SHP77 (cell line): ENCODE results near the gene GRB7.
A peak's percentile ranks its signal among the peaks of the same experiment; 100 is the strongest.
"Not testable (repeated sequence)": the region's sequence is repeated elsewhere in the genome, so short reads cannot be mapped to it uniquely, and the experiment has no call there.

Source experiments
- DNase-seq, 2 experiments: peaks; one replicate each; lab custom pipeline; 2025; lab: John Stamatoyannopoulos, UW

Gene GRB7

GRCh38 chr17:39709998-39710964, 27.5 kb upstream of the GRB7 start:
- DNase-seq: no peak

DNA sequence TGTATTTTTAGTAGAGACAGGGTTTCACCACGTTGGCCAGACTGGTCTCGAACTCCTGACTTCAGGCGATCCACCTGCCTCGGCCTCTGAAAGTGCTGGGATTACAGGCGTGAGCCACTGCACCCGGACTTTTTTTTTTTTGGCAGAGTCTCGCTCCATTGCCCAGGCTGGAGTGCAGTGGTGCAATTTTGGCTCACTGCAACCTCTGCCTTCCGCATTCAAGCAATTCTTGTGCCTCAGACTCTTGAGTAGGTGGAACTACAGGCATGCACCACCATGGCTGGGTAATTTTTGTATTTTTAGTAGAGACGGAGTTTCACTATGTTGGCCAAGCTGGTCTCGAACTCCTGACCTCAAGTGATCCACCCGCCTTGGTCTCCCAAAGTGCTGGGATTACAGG, 26.7 kb upstream of the GRB7 start:
- DNase-seq: not testable (repeated sequence)

DNA sequence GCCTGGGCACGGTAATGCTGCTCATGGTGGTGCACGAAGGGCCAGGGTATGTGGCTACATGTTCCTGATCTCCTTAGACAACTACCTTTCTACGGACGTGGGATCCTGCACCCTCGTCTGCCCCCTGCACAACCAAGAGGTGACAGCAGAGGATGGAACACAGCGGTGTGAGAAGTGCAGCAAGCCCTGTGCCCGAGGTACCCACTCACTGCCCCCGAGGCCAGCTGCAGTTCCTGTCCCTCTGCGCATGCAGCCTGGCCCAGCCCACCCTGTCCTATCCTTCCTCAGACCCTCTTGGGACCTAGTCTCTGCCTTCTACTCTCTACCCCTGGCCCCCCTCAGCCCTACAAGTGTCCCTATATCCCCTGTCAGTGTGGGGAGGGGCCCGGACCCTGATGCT, 25.9 kb upstream of the GRB7 start:
- no peak for DNase-seq

- DNase-seq: no peak
Observed at GRCh38 chr17:39714234-39714633, 23.5 kb upstream of the GRB7 start.

DNA sequence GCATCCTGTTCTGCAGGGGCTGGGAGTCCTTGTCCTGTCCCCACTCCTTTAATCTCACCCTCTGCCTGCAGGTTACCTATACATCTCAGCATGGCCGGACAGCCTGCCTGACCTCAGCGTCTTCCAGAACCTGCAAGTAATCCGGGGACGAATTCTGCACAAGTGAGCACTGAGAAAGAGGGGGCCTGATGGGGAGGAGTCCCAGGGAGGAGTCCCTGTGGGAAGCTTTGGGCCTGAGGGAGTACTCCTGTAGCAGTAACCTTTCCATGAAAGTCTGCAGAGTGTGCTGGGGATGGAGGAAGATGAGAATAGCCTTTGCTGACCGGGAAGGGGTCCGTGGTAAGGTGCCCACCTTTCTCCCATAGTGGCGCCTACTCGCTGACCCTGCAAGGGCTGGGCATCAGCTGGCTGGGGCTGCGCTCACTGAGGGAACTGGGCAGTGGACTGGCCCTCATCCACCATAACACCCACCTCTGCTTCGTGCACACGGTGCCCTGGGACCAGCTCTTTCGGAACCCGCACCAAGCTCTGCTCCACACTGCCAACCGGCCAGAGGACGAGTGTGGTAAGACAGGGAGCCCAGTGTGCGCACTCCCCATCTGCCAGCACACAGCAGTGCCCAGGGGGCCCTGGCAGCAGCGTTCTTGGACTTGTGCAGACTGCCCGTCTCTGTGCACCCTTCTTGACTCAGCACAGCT, 22.2 kb upstream of the GRB7 start:
- DNase-seq: no peak

DNA sequence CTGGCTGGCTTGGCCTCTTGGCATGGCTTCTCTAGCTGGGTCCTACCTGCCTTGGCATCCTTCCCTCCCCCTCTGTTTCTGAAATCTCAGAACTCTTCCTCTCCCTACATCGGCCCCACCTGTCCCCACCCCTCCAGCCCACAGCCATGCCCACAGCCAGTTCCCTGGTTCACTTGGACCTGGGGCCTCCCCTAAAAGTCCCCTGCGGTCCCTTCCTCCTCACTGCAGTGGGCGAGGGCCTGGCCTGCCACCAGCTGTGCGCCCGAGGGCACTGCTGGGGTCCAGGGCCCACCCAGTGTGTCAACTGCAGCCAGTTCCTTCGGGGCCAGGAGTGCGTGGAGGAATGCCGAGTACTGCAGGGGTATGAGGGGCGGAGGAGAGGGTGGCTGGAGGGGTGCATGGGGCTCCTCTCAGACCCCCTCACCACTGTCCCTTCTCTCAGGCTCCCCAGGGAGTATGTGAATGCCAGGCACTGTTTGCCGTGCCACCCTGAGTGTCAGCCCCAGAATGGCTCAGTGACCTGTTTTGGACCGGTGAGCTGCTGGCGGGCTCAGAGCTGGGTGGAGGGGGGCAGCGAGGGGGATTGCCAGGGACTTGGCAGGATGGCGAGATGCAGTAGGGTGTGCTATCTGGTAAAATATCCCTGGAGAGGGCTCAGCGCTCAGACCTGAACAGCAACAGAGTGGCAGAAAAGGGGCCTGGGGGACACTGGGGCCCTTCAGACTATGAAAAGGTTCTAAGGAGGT, 21.5 kb upstream of the GRB7 start:
- no peak for DNase-seq

- no peak for DNase-seq
Observed at GRCh38 chr17:39716879-39717536, 20.7 kb upstream of the GRB7 start.

DNA sequence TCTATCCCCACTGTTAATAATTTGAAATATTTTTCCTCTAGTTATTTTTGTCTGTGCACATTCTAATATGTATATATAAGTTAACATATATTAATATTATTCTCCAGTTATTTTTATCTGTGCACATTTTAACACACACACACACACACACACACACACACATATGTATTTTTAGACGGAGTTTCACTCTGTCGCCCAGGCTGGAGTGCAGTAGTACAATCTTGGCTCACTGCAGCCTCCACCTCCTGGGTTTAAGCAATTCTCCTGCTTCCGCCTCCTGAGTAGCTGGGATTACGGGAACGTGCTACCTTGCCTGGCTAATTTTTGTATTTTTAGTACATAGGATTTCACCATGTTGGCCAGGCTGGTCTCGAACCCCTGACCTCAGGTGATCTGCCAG, 20.1 kb upstream of the GRB7 start:
- no peak for DNase-seq

DNA sequence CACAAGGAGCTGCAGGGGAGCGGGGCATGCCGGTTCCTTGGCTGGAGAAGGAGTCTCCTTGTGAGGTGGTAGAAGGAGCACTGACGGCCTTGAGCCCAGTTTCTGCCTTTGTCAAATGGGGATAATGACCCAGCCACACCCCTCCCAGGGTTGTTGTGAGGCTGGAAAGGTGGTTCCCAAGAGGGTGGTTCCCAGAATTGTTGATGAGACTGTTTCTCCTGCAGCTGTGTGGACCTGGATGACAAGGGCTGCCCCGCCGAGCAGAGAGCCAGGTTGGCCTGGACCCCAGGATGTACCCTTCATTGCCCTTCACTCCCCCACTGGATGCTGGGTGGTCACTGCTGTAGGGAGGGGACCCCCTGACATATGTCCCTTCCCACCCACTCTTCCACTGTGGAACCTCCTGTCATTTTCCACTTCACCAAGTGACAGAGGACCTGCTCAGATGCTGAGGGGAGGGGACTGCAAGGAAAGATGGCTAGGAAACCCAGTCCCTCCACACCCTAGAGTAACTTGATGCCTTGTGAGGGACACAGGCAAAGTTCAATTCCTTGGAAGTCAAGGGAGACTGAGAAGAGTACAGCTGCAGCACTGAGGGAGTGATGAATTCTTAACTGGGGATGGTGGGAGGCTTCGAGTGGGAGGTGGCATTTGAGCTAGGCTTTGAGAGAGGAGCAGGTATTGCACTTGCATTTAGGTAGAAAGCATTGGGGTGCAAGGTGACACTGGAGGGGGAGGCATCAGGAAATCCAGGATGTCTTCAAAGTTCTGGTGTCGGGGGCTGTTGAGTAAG, 18.0 kb upstream of the GRB7 start:
- DNase-seq: no peak

GRCh38 chr17:39722104-39722503, 15.6 kb upstream of the GRB7 start:
- no peak for DNase-seq

DNA sequence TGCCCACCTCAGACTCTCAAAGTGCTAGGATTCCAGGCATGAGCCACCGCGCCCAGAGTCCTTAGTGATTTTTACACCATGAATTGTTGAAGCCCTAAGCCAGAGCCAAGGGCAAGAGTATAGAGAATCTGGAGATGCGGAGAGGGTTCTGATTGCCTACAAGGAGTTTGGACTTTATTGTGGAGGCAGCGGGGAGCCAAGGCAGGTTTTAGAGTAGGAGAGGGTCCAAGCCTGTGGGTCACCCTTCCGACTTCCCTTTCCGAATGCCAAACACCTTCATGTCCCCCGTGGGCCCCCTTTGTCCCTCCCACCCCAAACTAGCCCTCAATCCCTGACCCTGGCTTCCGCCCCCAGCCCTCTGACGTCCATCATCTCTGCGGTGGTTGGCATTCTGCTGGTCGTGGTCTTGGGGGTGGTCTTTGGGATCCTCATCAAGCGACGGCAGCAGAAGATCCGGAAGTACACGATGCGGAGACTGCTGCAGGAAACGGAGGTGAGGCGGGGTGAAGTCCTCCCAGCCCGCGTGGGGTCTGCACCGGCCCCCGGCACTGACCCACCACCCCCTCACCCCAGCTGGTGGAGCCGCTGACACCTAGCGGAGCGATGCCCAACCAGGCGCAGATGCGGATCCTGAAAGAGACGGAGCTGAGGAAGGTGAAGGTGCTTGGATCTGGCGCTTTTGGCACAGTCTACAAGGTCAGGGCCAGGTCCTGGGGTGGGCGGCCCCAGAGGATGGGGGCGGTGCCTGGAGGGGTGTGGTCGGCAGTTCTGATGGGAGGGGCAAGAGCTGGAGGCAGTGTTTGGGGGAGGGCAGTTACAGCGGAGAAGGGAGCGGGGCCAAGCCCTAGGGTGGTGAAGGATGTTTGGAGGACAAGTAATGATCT, 14.5 kb upstream of the GRB7 start:
- DNase-seq: no peak

DNA sequence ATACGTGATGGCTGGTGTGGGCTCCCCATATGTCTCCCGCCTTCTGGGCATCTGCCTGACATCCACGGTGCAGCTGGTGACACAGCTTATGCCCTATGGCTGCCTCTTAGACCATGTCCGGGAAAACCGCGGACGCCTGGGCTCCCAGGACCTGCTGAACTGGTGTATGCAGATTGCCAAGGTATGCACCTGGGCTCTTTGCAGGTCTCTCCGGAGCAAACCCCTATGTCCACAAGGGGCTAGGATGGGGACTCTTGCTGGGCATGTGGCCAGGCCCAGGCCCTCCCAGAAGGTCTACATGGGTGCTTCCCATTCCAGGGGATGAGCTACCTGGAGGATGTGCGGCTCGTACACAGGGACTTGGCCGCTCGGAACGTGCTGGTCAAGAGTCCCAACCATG, 13.0 kb upstream of the GRB7 start:
- no peak for DNase-seq

DNA sequence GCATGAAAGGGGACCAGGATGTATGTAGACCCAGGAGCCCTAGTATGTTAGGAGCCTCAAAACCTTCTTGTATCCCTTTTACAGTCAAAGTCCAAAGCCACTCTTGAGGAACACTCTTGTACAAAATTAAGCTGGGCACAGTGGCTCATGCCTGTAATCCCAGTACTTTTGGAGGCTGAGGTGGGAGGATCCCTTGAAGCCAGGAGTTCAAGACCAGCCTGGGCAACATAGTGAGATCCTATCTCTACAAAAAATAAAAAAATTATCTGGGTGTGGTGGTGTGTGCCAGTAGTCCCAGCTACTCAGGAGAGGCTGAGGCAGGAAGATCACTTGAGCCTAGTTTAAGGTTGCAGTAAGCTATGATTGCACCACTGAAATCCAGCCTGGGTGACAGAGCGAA, 11.8 kb upstream of the GRB7 start:
- not testable (repeated sequence) for DNase-seq

- DNase-seq: no peak
Observed at GRCh38 chr17:39726617-39727016, 11.1 kb upstream of the GRB7 start.

GRCh38 chr17:39727556-39727955, 10.2 kb upstream of the GRB7 start:
- no peak for DNase-seq

- no peak for DNase-seq
Observed at GRCh38 chr17:39729280-39729851, 8.4 kb upstream of the GRB7 start.

DNA sequence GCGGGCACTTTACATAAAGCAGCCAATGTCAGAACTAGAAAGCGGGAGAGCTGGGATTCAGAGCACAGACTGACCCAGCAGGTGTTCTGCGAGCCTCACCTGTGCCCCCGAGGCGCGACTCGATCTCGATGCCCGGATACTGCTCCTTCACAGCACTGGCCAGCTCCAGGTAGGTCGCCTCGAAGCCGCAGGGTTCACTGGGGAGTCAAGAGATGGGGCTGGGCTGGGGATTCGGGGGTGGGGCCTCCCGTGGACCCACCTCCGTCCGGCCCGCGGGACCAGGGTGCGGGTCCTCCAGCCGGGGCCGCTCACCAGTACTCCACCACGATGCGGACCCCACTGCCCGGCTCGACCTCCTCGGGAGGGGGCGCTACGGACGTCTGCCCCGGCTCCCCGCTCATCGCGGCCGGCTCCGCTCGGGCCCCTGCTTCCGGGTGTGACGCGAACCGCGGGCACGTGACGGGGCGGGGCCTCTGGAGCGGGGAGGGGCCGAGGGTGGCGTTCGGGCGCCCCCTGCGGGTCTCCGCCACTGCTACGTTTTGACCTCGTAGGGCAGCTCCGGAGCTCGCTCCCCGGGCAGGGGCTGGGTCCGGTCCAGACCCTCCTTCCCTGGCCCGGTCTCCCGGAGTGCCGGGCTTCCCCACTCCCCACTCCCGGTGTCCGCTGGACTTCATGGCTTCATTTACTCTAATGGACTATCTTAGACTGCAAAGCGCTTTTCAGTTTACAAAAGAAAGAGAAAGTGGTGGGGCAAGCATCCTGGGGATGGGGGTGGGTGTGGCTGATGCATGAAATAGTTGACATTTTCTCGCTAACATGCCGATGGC, 7.4 kb upstream of the GRB7 start, which contains the start of gene MIEN1:
TSS of gene MIEN1 (minus strand) at position 438 of the 827 bp plus-strand sequence. CDS start at position 401, 37 bp downstream.
- DNase-seq: peak; percentile 65 to 71

DNA sequence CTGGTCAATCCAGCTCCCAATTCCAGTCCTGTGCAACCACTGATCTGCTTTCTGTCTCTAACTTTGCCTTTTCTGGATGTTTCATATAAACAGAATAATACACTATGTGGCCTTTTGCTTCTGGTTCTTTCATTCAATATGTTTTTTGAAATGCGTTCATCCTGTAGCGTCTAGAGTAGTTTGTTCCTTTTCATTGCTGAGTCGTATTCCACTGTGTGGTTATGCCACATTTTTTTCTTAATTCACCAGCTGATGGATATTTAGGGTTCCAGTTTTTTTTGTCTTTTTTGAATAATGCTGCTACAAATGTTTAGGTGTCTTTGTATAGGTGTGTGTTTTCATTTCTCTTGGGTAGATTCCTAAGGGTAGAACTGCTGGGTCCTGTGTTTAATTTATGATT, 5.2 kb upstream of the GRB7 start:
- DNase-seq: no peak

- DNase-seq: no peak
Observed at GRCh38 chr17:39735882-39736281, 1.9 kb upstream of the GRB7 start.
